Cardiac muscle cell (in vitro differentiated cells and primary cell): Measurements from ENCODE around the gene BCAT1. TPM values are rescaled to one million over a fixed set of nuclear protein-coding genes. Genes with fewer than 3 reads are reported as not detected.
"Not testable (repeated sequence)": the region's sequence is repeated elsewhere in the genome, so short reads cannot be mapped to it uniquely, and the experiment has no call there.

Experiments used
- DNase-seq, 2 donors: peaks; one replicate each; pipeline versions ENCODE4 v3.0.0 to v3.0.0-alpha.2; 2010 to 2017; ENCODE audit warnings: low read depth in 1 of 2, low spot score in 1 of 2
- H3K27ac ChIP-seq: fragments of 200-600 bp; sonication (generic); 2 replicates; pipeline ENCODE4 v1.5.1; 2016
- H3K27me3 ChIP-seq: fragments of 200-600 bp; sonication (generic); 2 replicates; pipeline ENCODE4 v1.6.0; 2016; ENCODE audit warnings: control low read depth
- H3K36me3 ChIP-seq: fragments of 200-600 bp; sonication (generic); 2 replicates; pipeline ENCODE4 v1.5.1; 2016; ENCODE audit warnings: control low read depth
- H3K4me1 ChIP-seq: fragments of 200-600 bp; sonication (generic); 2 replicates; pipeline ENCODE4 v1.8.1; 2017; ENCODE audit warnings: low read depth, mild to moderate bottlenecking, mixed run types
- H3K4me3 ChIP-seq: fragments of 200-600 bp; sonication (generic); 2 replicates; pipeline ENCODE4 v1.5.1; 2016; ENCODE audit warnings: mild to moderate bottlenecking
- H3K9me3 ChIP-seq: fragments of 200-600 bp; sonication (generic); 2 replicates; pipeline ENCODE4 v1.5.1; 2017; ENCODE audit warnings: low read depth, mild to moderate bottlenecking, control low read depth
- CTCF ChIP-seq: IDR thresholded peaks from 2 replicates; pipeline ENCODE4 v1.5.1; 2012; ENCODE audit warnings: low read depth, mild to moderate bottlenecking, low read length
- polyA plus RNA-seq: library from polyadenylated mRNA; unstranded; fragments of >200 nt; fragmentation: Nextera tagmentation; extraction: Ambion mirVana; gene quantifications from 2 replicates; pipeline ENCODE4 v1.2.1, GENCODE V29; 2016
- total RNA-seq: library from RNA; depleted of rRNA; stranded (reverse); fragments of >200 nt; gene quantifications from 2 replicates; pipeline ENCODE4 v1.2.3, GENCODE V29; 2016

BCAT1 gene
- total and polyA plus RNA-seq, 2 experiments from 2014 or later: 17.8 to 45.3 TPM

- Histone ChIP-seq H3K27me3 (no peaks in the 10 kb centered on the region), H3K4me1 (peaks cover 7% of the 10 kb centered on the region), H3K4me3 (no peak overlapping the region), H3K9me3 (no peaks in the 10 kb centered on the region), H3K27ac (no peak overlapping the region), H3K36me3 (no peaks in the 10 kb centered on the region)
- no peak for TF ChIP-seq CTCF
- no peak for DNase-seq
These were observed 133.8 kb downstream of the BCAT1 start for GRCh38 chr12:24815114-24815423.

- H3K27ac ChIP-seq: no peak overlapping the region
These were observed 134.4 kb downstream of the BCAT1 start for GRCh38 chr12:24814379-24815113.

GRCh38 chr12:24810378-24810777 is 138.5 kb downstream of the BCAT1 start:
- Histone ChIP-seq H3K4me3 (no peak overlapping the region), H3K27ac (no peak overlapping the region), H3K4me1 (peaks cover 7% of the 10 kb centered on the region), H3K36me3 (no peaks in the 10 kb centered on the region), H3K9me3 (no peaks in the 10 kb centered on the region), H3K27me3 (no peaks in the 10 kb centered on the region)
- peak in 1 of 2 donors; percentile 32 for DNase-seq
- no peak for TF ChIP-seq CTCF

More at GRCh38 chr12:24814379-24815113, 134.4 kb downstream of the BCAT1 start:
- Histone ChIP-seq H3K36me3 (no peaks in the 10 kb centered on the region), H3K9me3 (no peaks in the 10 kb centered on the region), H3K27me3 (no peaks in the 10 kb centered on the region), H3K4me3 (no peak overlapping the region), H3K4me1 (peaks cover 7% of the 10 kb centered on the region)
- DNase-seq: no peak
- TF ChIP-seq CTCF: no peak

GRCh38 chr12:24809306-24809705 is 139.6 kb downstream of the BCAT1 start:
- H3K36me3 ChIP-seq, H3K4me1 ChIP-seq, DNase-seq, H3K4me3 ChIP-seq, H3K9me3 ChIP-seq, H3K27ac ChIP-seq, H3K27me3 ChIP-seq: not testable (repeated sequence)

GRCh38 chr12:24808651-24809050 is 140.2 kb downstream of the BCAT1 start:
- DNase-seq: no peak
- H3K9me3 ChIP-seq: no peaks in the 10 kb centered on the region
- no peak overlapping the region for H3K4me3 ChIP-seq
- H3K36me3 ChIP-seq: no peaks in the 10 kb centered on the region
- TF ChIP-seq CTCF: no peak
- peaks cover 7% of the 10 kb centered on the region for H3K4me1 ChIP-seq
- no peak overlapping the region for H3K27ac ChIP-seq
- H3K27me3 ChIP-seq: no peaks in the 10 kb centered on the region

- Histone ChIP-seq H3K4me3 (no peak overlapping the region), H3K4me1 (peaks cover 7% of the 10 kb centered on the region), H3K27me3 (no peaks in the 10 kb centered on the region), H3K27ac (no peak overlapping the region), H3K9me3 (no peaks in the 10 kb centered on the region), H3K36me3 (no peaks in the 10 kb centered on the region)
- no peak for DNase-seq
- no peak for TF ChIP-seq CTCF
These were observed 142.5 kb downstream of the BCAT1 start for GRCh38 chr12:24806386-24806785.
